ENCODE measurements around the gene PTBP2. TPM values are rescaled to one million over a fixed set of nuclear protein-coding genes. Genes with fewer than 3 reads are reported as not detected.

PTBP2 gene
- total RNA-seq, 1 donor from 2014 or later, result 61.5 TPM

- DNase-seq (ENCODE audit: low spot score in 2 of 2, unreplicated experiment in 2 of 2), result no peak
- H3K9me3 Mint-ChIP-seq, result peaks cover 18% of the 10 kb centered on the region
- no peak overlapping the region for H3K4me3 Mint-ChIP-seq
- H3K27ac Mint-ChIP-seq, result no peak overlapping the region
- TF ChIP-seq CTCF (IDR thresholded peaks at IDR 0.05; ENCODE audit: unreplicated experiment), result no peak
- H3K4me1 Mint-ChIP-seq, result peaks cover 6% of the 10 kb centered on the region
- peaks cover 40% of the 10 kb centered on the region for H3K36me3 Mint-ChIP-seq
- no peaks in the 10 kb centered on the region for H3K27me3 Mint-ChIP-seq (ENCODE audit: low read depth)
These were observed 42.9 kb downstream of the PTBP2 start for GRCh38 chr1:96764469-96764868.

- no peak for DNase-seq (ENCODE audit: low spot score in 2 of 2, unreplicated experiment in 2 of 2)
- no peak for TF ChIP-seq CTCF (IDR thresholded peaks at IDR 0.05; ENCODE audit: unreplicated experiment)
- Mint-ChIP-seq H3K4me1 (peaks cover 3% of the 10 kb centered on the region), H3K27me3 (ENCODE audit: low read depth) (no peaks in the 10 kb centered on the region), H3K9me3 (no peaks in the 10 kb centered on the region), H3K36me3 (peaks cover 21% of the 10 kb centered on the region), H3K27ac (no peak overlapping the region), H3K4me3 (no peak overlapping the region)
These were observed 50.3 kb downstream of the PTBP2 start for GRCh38 chr1:96771847-96772246.

- Mint-ChIP-seq H3K27ac (no peak overlapping the region), H3K4me3 (no peak overlapping the region), H3K36me3 (peaks cover 21% of the 10 kb centered on the region), H3K4me1 (peaks cover 3% of the 10 kb centered on the region), H3K9me3 (no peaks in the 10 kb centered on the region), H3K27me3 (ENCODE audit: low read depth) (no peaks in the 10 kb centered on the region)
- no peak for TF ChIP-seq CTCF (IDR thresholded peaks at IDR 0.05; ENCODE audit: unreplicated experiment)
- DNase-seq (ENCODE audit: low spot score in 2 of 2, unreplicated experiment in 2 of 2), result no peak
These were observed 50.8 kb downstream of the PTBP2 start for GRCh38 chr1:96772349-96772748.

- peaks cover 21% of the 10 kb centered on the region for H3K36me3 Mint-ChIP-seq
- H3K27ac Mint-ChIP-seq, result no peak overlapping the region
- H3K4me3 Mint-ChIP-seq, result no peak overlapping the region
- DNase-seq (ENCODE audit: low spot score in 2 of 2, unreplicated experiment in 2 of 2), result no peak
- no peaks in the 10 kb centered on the region for H3K9me3 Mint-ChIP-seq
- TF ChIP-seq CTCF (IDR thresholded peaks at IDR 0.05; ENCODE audit: unreplicated experiment), result no peak
- no peaks in the 10 kb centered on the region for H3K4me1 Mint-ChIP-seq
- no peaks in the 10 kb centered on the region for H3K27me3 Mint-ChIP-seq (ENCODE audit: low read depth)
These were observed 51.4 kb downstream of the PTBP2 start for GRCh38 chr1:96772972-96773371.

- DNase-seq (ENCODE audit: low spot score in 2 of 2, unreplicated experiment in 2 of 2), result no peak
- Mint-ChIP-seq H3K36me3 (peaks cover 35% of the 10 kb centered on the region), H3K9me3 (no peaks in the 10 kb centered on the region), H3K4me3 (no peak overlapping the region), H3K4me1 (no peaks in the 10 kb centered on the region), H3K27me3 (ENCODE audit: low read depth) (no peaks in the 10 kb centered on the region), H3K27ac (no peak overlapping the region)
- TF ChIP-seq CTCF (IDR thresholded peaks at IDR 0.05; ENCODE audit: unreplicated experiment), result no peak
These were observed 60.6 kb downstream of the PTBP2 start for GRCh38 chr1:96782206-96782605.

GRCh38 chr1:96782856-96783255 is 61.3 kb downstream of the PTBP2 start:
- Mint-ChIP-seq H3K9me3 (no peaks in the 10 kb centered on the region), H3K27ac (peak overlapping the region; percentile 15), H3K4me3 (no peak overlapping the region), H3K36me3 (peaks cover 38% of the 10 kb centered on the region), H3K27me3 (ENCODE audit: low read depth) (no peaks in the 10 kb centered on the region), H3K4me1 (no peaks in the 10 kb centered on the region)
- no peak for TF ChIP-seq CTCF (IDR thresholded peaks at IDR 0.05; ENCODE audit: unreplicated experiment)
- no peak for DNase-seq (ENCODE audit: low spot score in 2 of 2, unreplicated experiment in 2 of 2)
